Stomach (tissue), 4 donors: ENCODE results near the gene JUNB.
A peak's percentile ranks its signal among the peaks of the same experiment; 100 is the strongest.

Experiments
- CTCF ChIP-seq, 7 experiments: fragments of 450-650 bp in 4 of 7; fragments of 200-600 bp in 3 of 7; sonication (generic) in 3 of 7; IDR thresholded peaks; one replicate each; pipeline ENCODE4 v1.5.1; 2016 to 2019; ENCODE audit warnings: antibody characterized with exemption in 7 of 7, control low read depth in 2 of 7, mild to moderate bottlenecking in 1 of 7
- EP300 ChIP-seq: sonication (generic); formaldehyde crosslinking; IDR thresholded peaks from one replicate; pipeline ENCODE4 v1.6.1; 2017; ENCODE audit warnings: antibody characterized with exemption
- POLR2A ChIP-seq, 4 donors: fragments of 450-650 bp; IDR thresholded peaks; one replicate each; pipeline ENCODE4 v1.6.1; 2016; ENCODE audit warnings: antibody characterized with exemption in 4 of 4, control low read depth in 2 of 4, mild to moderate bottlenecking in 1 of 4, moderate library complexity in 1 of 4
- POLR2AphosphoS5 ChIP-seq, 3 donors: sonication (generic); formaldehyde crosslinking; IDR thresholded peaks; one replicate each; pipeline ENCODE4 v1.6.1; 2016; ENCODE audit warnings: antibody characterized with exemption in 3 of 3

DNA sequence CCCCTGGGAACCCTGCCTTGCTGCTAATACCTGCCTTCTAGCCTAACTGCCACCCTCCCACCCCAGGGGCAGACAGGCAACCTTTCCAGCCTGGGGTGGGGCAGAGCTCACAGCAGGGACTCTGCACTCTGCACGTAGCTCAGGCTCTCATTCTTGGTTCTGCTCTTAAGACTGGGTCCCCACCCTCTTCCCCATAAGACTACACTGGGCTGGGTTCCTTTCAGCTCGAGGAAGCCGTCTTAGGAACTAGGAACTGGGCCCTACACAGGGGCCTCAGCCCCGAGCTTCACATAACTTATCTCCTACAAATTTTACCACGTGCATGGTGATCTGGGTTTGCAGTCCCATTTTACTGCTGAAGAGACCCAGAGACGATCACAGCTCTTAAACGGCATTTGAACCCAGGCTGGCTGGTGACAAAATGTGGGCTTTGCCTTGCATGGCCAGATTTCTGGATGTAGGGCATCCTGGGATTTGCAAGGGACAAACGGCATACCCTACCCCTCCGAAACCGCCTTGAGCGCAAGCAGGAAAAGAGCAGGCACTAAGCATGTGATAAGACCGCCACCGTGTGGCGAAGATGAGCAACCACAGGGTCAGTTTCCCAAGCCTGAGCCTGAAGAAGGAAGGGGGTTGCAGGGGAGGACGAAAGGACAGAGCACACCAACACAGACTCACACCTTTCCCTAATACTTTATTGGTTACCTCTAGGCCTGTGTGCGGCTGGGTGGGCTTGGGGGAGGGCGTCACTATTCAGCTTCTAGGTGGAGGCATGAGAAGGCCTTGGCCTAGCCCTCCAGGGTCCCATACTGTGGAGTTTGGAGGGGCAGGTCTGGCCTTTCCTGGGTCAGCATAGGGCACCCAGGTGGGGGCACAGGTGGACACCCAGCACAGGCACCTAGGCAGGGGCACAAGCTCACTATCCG lies 5.1 kb downstream of the JUNB start:
- TF ChIP-seq CTCF (IDR thresholded peaks at IDR 0.05) = peak in 6 of 7 experiments; percentile 68 to 100 (median 94)
- TF ChIP-seq POLR2AphosphoS5 (IDR thresholded peaks at IDR 0.05) = peak; percentile 53 to 93 (median 72)
- no peak for TF ChIP-seq POLR2A (IDR thresholded peaks at IDR 0.05)
- no peak for TF ChIP-seq EP300
